B cell (primary cell): ENCODE measurements around the gene SLC15A3. TPM values are rescaled to one million over a fixed set of nuclear protein-coding genes. Genes with fewer than 3 reads are reported as not detected.
"Not testable (repeated sequence)": the region's sequence is repeated elsewhere in the genome, so short reads cannot be mapped to it uniquely, and the experiment has no call there.

Source experiments
- ATAC-seq: fragments of 200-7000 bp; cut with Tn5 transposase; one replicate; pipeline ENCODE4 v1.10.0; 2021; ENCODE audit warnings: low read depth, mild to moderate bottlenecking, moderate number of reproducible peaks, moderate library complexity
- CTCF ChIA-PET: fragments of 350-600 bp; sonication (Branson Sonifier 250); formaldehyde crosslinking; loops from one replicate; lab custom pipeline; 2021; ENCODE audit warnings: antibody characterized with exemption, inconsistent platforms; lab: Charles Lee
- POLR2A ChIA-PET: fragments of 350-600 bp; sonication (Branson Sonifier 250); formaldehyde crosslinking; loops from one replicate; lab custom pipeline; 2021; ENCODE audit warnings: antibody characterized with exemption; lab: Charles Lee
- DNase-seq: peaks from one replicate; pipeline ENCODE4 v3.0.0; 2013
- H2AFZ ChIP-seq: 2 replicates; pipeline ENCODE4 v1.6.1; 2012; ENCODE audit warnings: mild to moderate bottlenecking, low read depth, low read length; ENCODE audit not compliant: insufficient read depth, poor library complexity, severe bottlenecking
- H3K27ac ChIP-seq, 2 donors: 1 replicate in 1 of 2; 2 replicates in 1 of 2; pipeline ENCODE4 v1.5.1; 2012 to 2013; ENCODE audit warnings: low read length in 2 of 2, mild to moderate bottlenecking in 2 of 2, moderate library complexity in 1 of 2
- H3K27me3 ChIP-seq, 4 experiments: fragments of 200-600 bp in 1 of 4; sonication (generic) in 1 of 4; replicated peaks in 1 of 4; 1 replicate in 2 of 4; 2 replicates in 2 of 4; pipeline versions ENCODE4 v1.6.1 to v1.7.0; 2013 to 2016; ENCODE audit warnings: low read length in 3 of 4, mild to moderate bottlenecking in 2 of 4, mixed read lengths in 1 of 4, moderate library complexity in 1 of 4; ENCODE audit not compliant: insufficient read depth in 4 of 4, control insufficient read depth in 3 of 4; ENCODE audit errors: control extremely low read depth in 1 of 4
- H3K36me3 ChIP-seq, 2 experiments: replicated peaks in 1 of 2; 1 replicate in 1 of 2; 2 replicates in 1 of 2; pipeline versions ENCODE4 v1.6.1 to v1.7.1; 2013; ENCODE audit warnings: low read length in 1 of 2; ENCODE audit not compliant: insufficient read depth in 2 of 2, control insufficient read depth in 1 of 2; ENCODE audit errors: control extremely low read depth in 1 of 2, extremely low read depth in 1 of 2
- H3K4me1 ChIP-seq, 2 donors: fragments of 200-600 bp in 1 of 2; sonication (generic) in 1 of 2; 1 replicate in 1 of 2; 2 replicates in 1 of 2; pipeline versions ENCODE4 v1.5.1 to v1.6.1; 2013 to 2017; ENCODE audit warnings: low read length in 2 of 2; ENCODE audit not compliant: control insufficient read depth in 2 of 2, insufficient read depth in 2 of 2
- H3K4me2 ChIP-seq: replicated peaks from 2 replicates; pipeline ENCODE3; 2012; ENCODE audit warnings: mild to moderate bottlenecking, low read depth, low read length; ENCODE audit not compliant: poor library complexity, severe bottlenecking
- H3K4me3 ChIP-seq, 5 experiments: fragments of 200-600 bp in 1 of 5; sonication (generic) in 1 of 5; 1 replicate in 3 of 5; 2 replicates in 2 of 5; pipeline versions ENCODE4 v1.5.1 to v1.7.0; 2011 to 2016; ENCODE audit warnings: low read length in 4 of 5, mild to moderate bottlenecking in 4 of 5, low read depth in 2 of 5, control low read depth in 1 of 5, moderate library complexity in 1 of 5; ENCODE audit not compliant: insufficient read depth in 1 of 5; ENCODE audit errors: control extremely low read depth in 1 of 5, extremely low read depth in 1 of 5
- H3K79me2 ChIP-seq: fragments of 200-600 bp; sonication (generic); one replicate; pipeline ENCODE4 v1.6.0; 2016; ENCODE audit warnings: low read length; ENCODE audit not compliant: control insufficient read depth, insufficient read depth
- H3K9ac ChIP-seq: fragments of 200-600 bp; sonication (generic); 2 replicates; pipeline ENCODE4 v1.6.1; 2017; ENCODE audit warnings: mild to moderate bottlenecking, low read length, moderate library complexity
- H3K9me3 ChIP-seq, 3 donors: one replicate each; pipeline versions ENCODE4 v1.6.1 to v1.7.1; 2013; ENCODE audit warnings: low read length in 2 of 3; ENCODE audit not compliant: control insufficient read depth in 2 of 3, insufficient read depth in 1 of 3; ENCODE audit errors: control extremely low read depth in 1 of 3
- H4K20me1 ChIP-seq: 2 replicates; pipeline ENCODE4 v1.6.0; 2012; ENCODE audit warnings: mild to moderate bottlenecking, low read length; ENCODE audit not compliant: insufficient read depth, control insufficient read depth, poor library complexity, severe bottlenecking
- H3K27ac Mint-ChIP-seq: one replicate; pipeline ENCODE4 v1.8.0; 2021; ENCODE audit warnings: mixed read lengths
- H3K27me3 Mint-ChIP-seq: one replicate; pipeline ENCODE4 v1.8.0; 2021; ENCODE audit warnings: mixed read lengths
- H3K4me1 Mint-ChIP-seq: one replicate; pipeline ENCODE4 v1.8.0; 2021; ENCODE audit warnings: mixed read lengths
- H3K4me3 Mint-ChIP-seq: one replicate; pipeline ENCODE4 v1.8.0; 2021; ENCODE audit warnings: mixed read lengths
- H3K9me3 Mint-ChIP-seq: one replicate; pipeline ENCODE4 v1.8.0; 2022; ENCODE audit warnings: mixed read lengths; ENCODE audit not compliant: insufficient read depth
- EZH2 ChIP-seq: IDR thresholded peaks from 2 replicates; pipeline ENCODE4 v1.6.1; 2012; ENCODE audit warnings: borderline replicate concordance, low read depth, mild to moderate bottlenecking, moderate library complexity, low read length; ENCODE audit not compliant: insufficient read depth, poor library complexity, severe bottlenecking
- WGBS: methylation state at CpG from one replicate; pipeline ENCODE4 v1.1.5; 2013; ENCODE audit warnings: missing lambda C conversion rate; ENCODE audit not compliant: insufficient coverage; 5-methylcytosine and 5-hydroxymethylcytosine counted together
- intact Hi-C: fragments of 100-400 bp; cut with micrococcal nuclease; formaldehyde crosslinking; loops from one replicate; pipeline ENCODE4 v1.10.0; 2022
- polyA plus RNA-seq: library from polyadenylated mRNA; depleted of rRNA; stranded (reverse); fragments of >200 nt; gene quantifications from 2 replicates; pipeline ENCODE4 v1.2.3, GENCODE V29; 2012
- total RNA-seq, 2 donors: library from RNA; stranded (reverse); fragments of 120-200 nt in 1 of 2; gene quantifications; 1 replicate in 1 of 2; 2 replicates in 1 of 2; pipeline versions ENCODE4 v1.2.3 to v1.2.4, GENCODE V29; 2013 to 2022
- TF ChIP-seq, protein P1 (sequence below): fragments of 200-600 bp; IDR thresholded peaks from one replicate; pipeline ENCODE4 v1.8.0; 2022; ENCODE audit warnings: antibody characterized with exemption, mild to moderate bottlenecking

The SLC15A3 gene
- total and polyA plus RNA-seq, 2 donors (not counting 1 experiment from before 2014, with no cell fraction given) = 61.5 to 91.4 TPM

DNA sequence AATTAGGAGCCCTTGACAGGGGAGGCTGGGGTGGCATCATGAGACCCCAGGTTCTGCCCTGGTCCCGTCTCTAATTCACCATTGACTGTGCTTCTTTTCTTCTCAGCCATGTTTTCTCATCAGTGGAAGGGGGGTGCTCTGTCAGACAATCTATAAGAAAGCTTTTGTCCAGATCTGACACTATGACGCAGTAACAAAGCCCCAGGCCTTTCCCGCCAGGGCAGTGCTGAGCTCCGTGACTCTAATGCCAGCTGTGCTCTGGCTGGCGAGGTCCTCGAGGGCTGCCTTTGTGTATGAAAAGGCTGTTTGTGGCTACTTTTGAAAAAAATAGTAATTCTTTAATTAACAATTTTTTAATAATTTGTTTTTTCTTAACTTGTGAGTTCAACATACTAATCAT, 22.8 kb upstream of the SLC15A3 start:
- Mint-ChIP-seq H3K27ac (no peak overlapping the region), H3K9me3 (no peaks in the 10 kb centered on the region), H3K4me1 (peaks cover 50% of the 10 kb centered on the region), H3K4me3 (no peak overlapping the region), H3K27me3 (no peaks in the 10 kb centered on the region)
- no peaks in the 10 kb centered on the region for H3K9me3 ChIP-seq
- POLR2A ChIA-PET = interaction anchor here (0.9 kb wide), 1 partner anchor 96 kb away, joined by 3 read pairs; no protein-coding TSS in a partner anchor
- no peak for TF ChIP-seq EZH2
- TF ChIP-seq, protein P1, sequence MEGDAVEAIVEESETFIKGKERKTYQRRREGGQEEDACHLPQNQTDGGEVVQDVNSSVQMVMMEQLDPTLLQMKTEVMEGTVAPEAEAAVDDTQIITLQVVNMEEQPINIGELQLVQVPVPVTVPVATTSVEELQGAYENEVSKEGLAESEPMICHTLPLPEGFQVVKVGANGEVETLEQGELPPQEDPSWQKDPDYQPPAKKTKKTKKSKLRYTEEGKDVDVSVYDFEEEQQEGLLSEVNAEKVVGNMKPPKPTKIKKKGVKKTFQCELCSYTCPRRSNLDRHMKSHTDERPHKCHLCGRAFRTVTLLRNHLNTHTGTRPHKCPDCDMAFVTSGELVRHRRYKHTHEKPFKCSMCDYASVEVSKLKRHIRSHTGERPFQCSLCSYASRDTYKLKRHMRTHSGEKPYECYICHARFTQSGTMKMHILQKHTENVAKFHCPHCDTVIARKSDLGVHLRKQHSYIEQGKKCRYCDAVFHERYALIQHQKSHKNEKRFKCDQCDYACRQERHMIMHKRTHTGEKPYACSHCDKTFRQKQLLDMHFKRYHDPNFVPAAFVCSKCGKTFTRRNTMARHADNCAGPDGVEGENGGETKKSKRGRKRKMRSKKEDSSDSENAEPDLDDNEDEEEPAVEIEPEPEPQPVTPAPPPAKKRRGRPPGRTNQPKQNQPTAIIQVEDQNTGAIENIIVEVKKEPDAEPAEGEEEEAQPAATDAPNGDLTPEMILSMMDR = no peak
- H4K20me1 ChIP-seq = no peaks in the 10 kb centered on the region
- CTCF ChIA-PET = no interaction called here
- H3K27me3 ChIP-seq = no peaks in the 10 kb centered on the region
- no peak overlapping the region for H3K9ac ChIP-seq
- WGBS = 83% methylated on average over 2 of the region's 6 CpGs
- H3K27ac ChIP-seq = no peak overlapping the region
- intact Hi-C loops = no loop called here
- H3K4me2 ChIP-seq = no peak overlapping the region
- H3K36me3 ChIP-seq = no peaks in the 10 kb centered on the region
- H3K79me2 ChIP-seq = peaks cover 24% of the 10 kb centered on the region
- DNase-seq = no peak
- H2AFZ ChIP-seq = no peak overlapping the region
- H3K4me3 ChIP-seq = no peak overlapping the region
- no peak for ATAC-seq
- peaks cover 40 to 44% of the 10 kb centered on the region in 2 donors for H3K4me1 ChIP-seq

DNA sequence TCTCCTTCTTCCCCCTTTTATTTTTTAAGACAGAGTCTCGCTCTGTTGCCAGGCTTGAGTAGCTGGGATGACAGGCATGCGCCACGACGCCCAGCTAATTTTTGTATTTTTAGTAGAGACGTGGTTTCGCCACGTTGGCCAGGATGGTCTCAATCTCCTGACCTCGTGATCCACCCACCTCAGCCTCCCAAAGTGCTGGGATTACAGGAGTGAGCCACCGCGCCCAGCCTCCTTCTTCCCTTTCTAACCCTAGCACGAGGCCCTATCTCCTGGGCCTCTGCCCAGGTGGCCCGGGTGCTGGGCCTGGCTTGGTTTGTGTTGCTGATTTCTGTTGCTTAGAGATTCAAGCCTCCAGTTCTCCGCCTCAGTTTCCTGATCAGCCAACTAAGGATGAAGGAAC, 22.3 kb upstream of the SLC15A3 start:
- H3K4me2 ChIP-seq, H3K9ac ChIP-seq, H3K27me3 Mint-ChIP-seq, H4K20me1 ChIP-seq, H3K9me3 Mint-ChIP-seq, H3K4me3 ChIP-seq, DNase-seq, ATAC-seq, H3K9me3 ChIP-seq, H3K27ac ChIP-seq, H3K36me3 ChIP-seq, H3K4me3 Mint-ChIP-seq, H2AFZ ChIP-seq, H3K27ac Mint-ChIP-seq, H3K27me3 ChIP-seq, intact Hi-C loops: not testable (repeated sequence)
- Histone ChIP-seq H3K79me2 (peaks cover 24% of the 10 kb centered on the region), H3K4me1 (peaks cover 40 to 44% of the 10 kb centered on the region in 2 donors)
- ChIA-PET CTCF (interaction anchor here (0.8 kb wide), 1 partner anchor 213 kb away, joined by 5 read pairs; no protein-coding TSS in a partner anchor), POLR2A (interaction anchor here (0.6 to 0.9 kb wide), 2 partner anchors 11 to 97 kb away, joined by 3 to 9 read pairs; no protein-coding TSS in a partner anchor)
- 66% methylated on average over 4 of the region's 13 CpGs for WGBS
- peaks cover 50% of the 10 kb centered on the region for H3K4me1 Mint-ChIP-seq
